Left renal pelvis (tissue), 4 donors: ENCODE measurements around the gene GMEB2. TPM values are rescaled to one million over a fixed set of nuclear protein-coding genes. Genes with fewer than 3 reads are reported as not detected.

Experiments used
- DNase-seq, 4 donors: peaks; one replicate each; pipeline ENCODE4 v3.0.0-alpha.2; 2013; ENCODE audit warnings: low read depth in 4 of 4, low spot score in 3 of 4
- polyA plus RNA-seq, 4 donors: library from polyadenylated mRNA; unstranded; fragments of 120-200 nt; gene quantifications; one replicate each; pipeline ENCODE4 v1.2.1, GENCODE V29; 2013; ENCODE audit not compliant: insufficient read length in 4 of 4

The GMEB2 gene
- polyA plus RNA-seq, 4 donors, result 8.9 to 13.8 (median 9.3) TPM

- no peak for DNase-seq
Measured at GRCh38 chr20:63548542-63548941, 78.4 kb downstream of the GMEB2 start.

- DNase-seq, result no peak
Measured at GRCh38 chr20:63547725-63548480, 79.0 kb downstream of the GMEB2 start, which contains the start of gene SRMS. TSS of gene SRMS (minus strand) at chr20:63547749. CDS start at chr20:63547463, 286 bp downstream.

- no peak for DNase-seq
Measured at GRCh38 chr20:63546956-63547724, 79.8 kb downstream of the GMEB2 start.

GRCh38 chr20:63546256-63546955, 80.5 kb downstream of the GMEB2 start:
- no peak for DNase-seq

GRCh38 chr20:63545814-63546213, 81.1 kb downstream of the GMEB2 start:
- DNase-seq, result no peak

- no peak for DNase-seq
Measured at GRCh38 chr20:63544958-63545516, 81.9 kb downstream of the GMEB2 start.

GRCh38 chr20:63544241-63544957, 82.5 kb downstream of the GMEB2 start:
- no peak for DNase-seq

GRCh38 chr20:63543733-63544132, 83.2 kb downstream of the GMEB2 start:
- no peak for DNase-seq

GRCh38 chr20:63543131-63543530, 83.8 kb downstream of the GMEB2 start:
- DNase-seq, result no peak

GRCh38 chr20:63542696-63543095, 84.2 kb downstream of the GMEB2 start:
- no peak for DNase-seq

- DNase-seq, result no peak
Measured at GRCh38 chr20:63542031-63542559, 84.8 kb downstream of the GMEB2 start.

GRCh38 chr20:63541371-63541770, 85.5 kb downstream of the GMEB2 start:
- DNase-seq, result no peak

- DNase-seq, result no peak
Measured at GRCh38 chr20:63540417-63541186, 86.3 kb downstream of the GMEB2 start.

GRCh38 chr20:63539441-63540370, 87.2 kb downstream of the GMEB2 start:
- no peak for DNase-seq

- no peak for DNase-seq
Measured at GRCh38 chr20:63539092-63539430, 87.8 kb downstream of the GMEB2 start.

GRCh38 chr20:63538204-63539091, 88.5 kb downstream of the GMEB2 start:
- no peak for DNase-seq
